Endothelial cell of umbilical vein (primary cell): ENCODE measurements around the gene ST6GALNAC3. TPM values are rescaled to one million over a fixed set of nuclear protein-coding genes. Genes with fewer than 3 reads are reported as not detected.

Experiments used
- BruUV-seq: library from RNA; stranded (reverse); fragments of 400-500 nt; replicated peaks from 2 replicates; lab custom pipeline; 2021; lab: Mats Ljungman, UMichigan
- CTCF ChIA-PET: fragments of 300-600, 350-600 bp; sonication (Branson Sonifier 250); formaldehyde crosslinking; loops from one replicate; lab custom pipeline; 2021; ENCODE audit warnings: antibody characterized with exemption, inconsistent platforms; lab: Charles Lee
- POLR2A ChIA-PET: fragments of 300-600, 350-600 bp; sonication (Branson Sonifier 250); formaldehyde crosslinking; loops from one replicate; lab custom pipeline; 2021; ENCODE audit warnings: antibody characterized with exemption, inconsistent platforms; lab: Charles Lee
- DNase-seq: peaks from one replicate; pipeline ENCODE4 v3.0.0-alpha.2; 2011; ENCODE audit warnings: low read depth, low spot score
- FAIRE-seq: peaks from 2 replicates; lab custom pipeline; 2011; peaks lifted over from hg19 to GRCh38; lab: Jason Lieb, UNC
- H2AFZ ChIP-seq: 2 replicates; pipeline ENCODE4 v1.6.0; 2012; ENCODE audit warnings: low read depth, low read length, control low read depth, inconsistent platforms
- H3K27ac ChIP-seq: 2 replicates; pipeline ENCODE4 v1.5.1; 2011; ENCODE audit warnings: low read depth, mild to moderate bottlenecking, control low read depth, low read length, moderate library complexity; ENCODE audit not compliant: insufficient read depth
- H3K27me3 ChIP-seq, 2 experiments: 2 replicates each; pipeline versions ENCODE4 v1.6.0 to v1.6.1; 2011; ENCODE audit warnings: low read length in 2 of 2, mixed read lengths in 1 of 2; ENCODE audit not compliant: control insufficient read depth in 2 of 2, insufficient read depth in 2 of 2
- H3K36me3 ChIP-seq, 2 experiments: 2 replicates in 1 of 2; 3 replicates in 1 of 2; pipeline ENCODE4 v1.5.1; 2011; ENCODE audit warnings: low read length in 2 of 2, mild to moderate bottlenecking in 1 of 2, moderate library complexity in 1 of 2; ENCODE audit not compliant: control insufficient read depth in 2 of 2, insufficient read depth in 2 of 2; ENCODE audit errors: extremely low read depth in 1 of 2
- H3K4me1 ChIP-seq: 3 replicates; pipeline ENCODE4 v1.5.1; 2011; ENCODE audit warnings: mild to moderate bottlenecking, low read length; ENCODE audit not compliant: control insufficient read depth, insufficient read depth; ENCODE audit errors: extremely low read depth
- H3K4me2 ChIP-seq: 2 replicates; pipeline ENCODE4 v1.6.1; 2011; ENCODE audit warnings: low read length, control low read depth, mixed read lengths; ENCODE audit not compliant: insufficient read depth
- H3K4me3 ChIP-seq, 3 experiments: fragments of 200-600 bp in 1 of 3; sonication (generic), shearing (Covaris generic) in 1 of 3; replicated peaks in 1 of 3; 2 replicates each; pipeline ENCODE4 v1.5.1; 2011 to 2016; ENCODE audit warnings: control low read depth in 3 of 3, low read length in 3 of 3, mild to moderate bottlenecking in 2 of 3, inconsistent platforms in 1 of 3, low read depth in 1 of 3, moderate library complexity in 1 of 3; ENCODE audit not compliant: insufficient read depth in 1 of 3
- H3K79me2 ChIP-seq: 2 replicates; pipeline ENCODE4 v1.6.0; 2012; ENCODE audit warnings: low read length, inconsistent platforms; ENCODE audit not compliant: control insufficient read depth, insufficient read depth
- H3K9ac ChIP-seq: replicated peaks from 2 replicates; pipeline ENCODE3; 2011; ENCODE audit warnings: low read length, control low read depth; ENCODE audit not compliant: insufficient read depth; ENCODE audit errors: extremely low read depth
- H3K9me1 ChIP-seq: replicated peaks from 3 replicates; pipeline ENCODE4 v1.6.0; 2011; ENCODE audit warnings: mild to moderate bottlenecking, low read length; ENCODE audit not compliant: control insufficient read depth, insufficient read depth; ENCODE audit errors: extremely low read depth
- H3K9me3 ChIP-seq: replicated peaks from 2 replicates; pipeline ENCODE4 v1.5.1; 2012; ENCODE audit warnings: low read length, inconsistent platforms; ENCODE audit not compliant: control insufficient read depth, insufficient read depth
- H4K20me1 ChIP-seq: replicated peaks from 2 replicates; pipeline ENCODE3; 2011; ENCODE audit warnings: mild to moderate bottlenecking, low read length; ENCODE audit not compliant: control insufficient read depth, insufficient read depth; ENCODE audit errors: extremely low read depth
- CTCF ChIP-seq, 2 donors: IDR thresholded peaks; 1 replicate in 1 of 2; 2 replicates in 1 of 2; pipeline ENCODE4 v1.5.1; 2011; ENCODE audit warnings: low read length in 2 of 2, mild to moderate bottlenecking in 2 of 2, moderate library complexity in 2 of 2, control low read depth in 1 of 2, inconsistent platforms in 1 of 2, low read depth in 1 of 2; ENCODE audit not compliant: insufficient read depth in 1 of 2; ENCODE audit errors: extremely low read depth in 1 of 2
- EZH2 ChIP-seq: IDR thresholded peaks from 2 replicates; pipeline ENCODE4 v1.6.1; 2012; ENCODE audit warnings: borderline replicate concordance, low read depth, mild to moderate bottlenecking, moderate library complexity, low read length, inconsistent platforms; ENCODE audit not compliant: severe bottlenecking
- FOS ChIP-seq: IDR thresholded peaks from 2 replicates; pipeline ENCODE4 v1.6.1; 2011; ENCODE audit warnings: mild to moderate bottlenecking, low read length, moderate library complexity, borderline replicate concordance; ENCODE audit not compliant: insufficient read depth
- GATA2 ChIP-seq: IDR thresholded peaks from 2 replicates; pipeline ENCODE4 v1.7.0; 2011; ENCODE audit warnings: low read depth, mild to moderate bottlenecking, moderate library complexity, mixed read lengths, low read length; ENCODE audit not compliant: insufficient read length, insufficient read depth
- JUN ChIP-seq: IDR thresholded peaks from 2 replicates; pipeline ENCODE4 v1.6.1; 2011; ENCODE audit warnings: borderline replicate concordance, low read depth; ENCODE audit not compliant: insufficient read length, insufficient read depth
- MAX ChIP-seq: IDR thresholded peaks from 2 replicates; pipeline ENCODE4 v1.6.1; 2011; ENCODE audit not compliant: insufficient read depth, insufficient read length
- MYC ChIP-seq: IDR thresholded peaks from one replicate; pipeline ENCODE4 v1.6.1; 2011; ENCODE audit warnings: mild to moderate bottlenecking, low read depth, low read length
- POLR2A ChIP-seq: IDR thresholded peaks from 2 replicates; pipeline ENCODE4 v1.6.1; 2012; ENCODE audit warnings: low read depth, mild to moderate bottlenecking, control low read depth, low read length
- POLR2AphosphoS5 ChIP-seq: IDR thresholded peaks from 2 replicates; pipeline ENCODE4 v1.6.1; 2012; ENCODE audit warnings: low read depth, mild to moderate bottlenecking, control low read depth, low read length, moderate library complexity; ENCODE audit not compliant: insufficient read depth
- dilution Hi-C: fragments of 300-500 bp; cut with MboI; formaldehyde crosslinking; loops from one replicate; pipeline ENCODE4 v1.15.0; 2019; ENCODE audit warnings: low sequenced_read_pairs; ENCODE audit not compliant: extremely low pct_ligation_motif_present
- intact Hi-C: fragments of 100-400 bp; cut with micrococcal nuclease; formaldehyde crosslinking; loops from one replicate; pipeline ENCODE4 v1.10.0; 2022
- polyA plus RNA-seq, 4 experiments: library from polyadenylated mRNA; depleted of rRNA in 3 of 4; stranded (reverse) in 3 of 4; unstranded in 1 of 4; fragments of >200 nt; gene quantifications; 2 replicates each; pipeline versions ENCODE4 v1.2.1 to v1.2.3, GENCODE V29; 2011 to 2012; ENCODE audit warnings: missing spikeins in 1 of 4
- total RNA-seq: library from RNA; stranded (reverse); gene quantifications from 2 replicates; pipeline ENCODE4 v1.2.3, GENCODE V29; 2021

Gene ST6GALNAC3
- total and polyA plus RNA-seq, 2 donors (not counting 3 experiments of a cell fraction or from before 2014, with no cell fraction given), result 7.6 to 48.3 TPM

DNA sequence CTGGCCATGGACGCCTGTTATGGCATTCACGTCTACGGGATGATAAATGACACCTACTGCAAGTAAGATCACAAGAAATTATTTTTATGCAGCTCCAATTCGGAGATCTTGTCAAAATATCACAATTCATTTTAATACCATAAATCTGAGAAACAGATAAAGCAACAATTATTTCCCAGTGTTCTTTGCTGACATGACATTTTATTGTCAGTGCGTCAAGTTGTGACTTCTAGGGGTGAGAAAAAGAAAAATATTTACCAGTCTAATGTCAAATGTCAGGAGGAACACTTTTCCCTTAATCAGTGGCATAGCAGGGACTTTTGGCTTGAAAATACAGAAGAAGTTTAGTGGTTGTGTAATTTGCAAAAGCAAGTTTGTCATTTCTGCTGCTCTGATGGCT lies 553.0 kb downstream of the ST6GALNAC3 start:
- Histone ChIP-seq H2AFZ (no peak overlapping the region), H3K36me3 (no peaks in the 10 kb centered on the region), H3K4me2 (no peak overlapping the region), H3K79me2 (no peaks in the 10 kb centered on the region), H3K27me3 (no peaks in the 10 kb centered on the region), H3K4me3 (no peak overlapping the region), H3K9me3 (no peaks in the 10 kb centered on the region), H3K9me1 (no peaks in the 10 kb centered on the region), H3K27ac (no peak overlapping the region), H3K9ac (no peak overlapping the region), H4K20me1 (no peaks in the 10 kb centered on the region), H3K4me1 (no peaks in the 10 kb centered on the region)
- BruUV-seq, result no TSS peak
- TF ChIP-seq CTCF (IDR thresholded peaks at IDR 0.05; ENCODE audit: extremely low read depth in 1 of 2, insufficient read depth in 1 of 2, low read depth in 1 of 2, low read length in 2 of 2) (no peak), MYC (no peak), POLR2A (no peak), POLR2AphosphoS5 (no peak), EZH2 (no peak), MAX (no peak), FOS (no peak), JUN (no peak), GATA2 (no peak)
- ChIA-PET CTCF (no interaction called here), POLR2A (no interaction called here)
- DNase-seq (no peak), FAIRE-seq (no peak)
- intact Hi-C loops, result no loop called here
- dilution Hi-C loops, result no loop called here
